Mucosa of rectum (tissue), 2 donors: ENCODE results near the gene EFL1.

Source experiments
- H3K27ac ChIP-seq, 2 donors: one replicate each; pipeline ENCODE4 v1.7.0; 2013; ENCODE audit warnings: inconsistent platforms in 2 of 2, low read depth in 2 of 2, low read length in 2 of 2
- H3K27me3 ChIP-seq, 2 donors: one replicate each; pipeline ENCODE4 v1.7.0; 2013; ENCODE audit warnings: low read length in 2 of 2; ENCODE audit not compliant: control insufficient read depth in 2 of 2, insufficient read depth in 2 of 2
- H3K36me3 ChIP-seq, 2 donors: one replicate each; pipeline ENCODE4 v1.7.0; 2013; ENCODE audit warnings: low read length in 2 of 2; ENCODE audit not compliant: control insufficient read depth in 2 of 2, insufficient read depth in 2 of 2
- H3K4me1 ChIP-seq, 2 donors: one replicate each; pipeline ENCODE4 v1.7.0; 2013; ENCODE audit warnings: low read length in 2 of 2, mild to moderate bottlenecking in 1 of 2; ENCODE audit not compliant: control insufficient read depth in 2 of 2, insufficient read depth in 2 of 2
- H3K4me3 ChIP-seq, 2 donors: one replicate each; pipeline ENCODE4 v1.7.0; 2013; ENCODE audit warnings: low read length in 2 of 2
- H3K9ac ChIP-seq, 2 donors: one replicate each; pipeline ENCODE4 v1.7.0; 2013; ENCODE audit warnings: low read length in 2 of 2, low read depth in 1 of 2, mild to moderate bottlenecking in 1 of 2
- H3K9me3 ChIP-seq, 2 donors: one replicate each; pipeline ENCODE4 v1.7.0; 2013; ENCODE audit warnings: low read length in 2 of 2; ENCODE audit not compliant: control insufficient read depth in 2 of 2
- donor health status: healthy.
- donor health status: Normal muscosa, but diverticular disease.

EFL1 gene

GRCh38 chr15:82113106-82113715 is 149.3 kb downstream of the EFL1 start:
- Histone ChIP-seq H3K4me3 (no peak overlapping the region), H3K4me1 (no peaks in the 10 kb centered on the region)

GRCh38 chr15:82111918-82112317 is 150.6 kb downstream of the EFL1 start:
- Histone ChIP-seq H3K27ac (no peak overlapping the region), H3K27me3 (no peaks in the 10 kb centered on the region), H3K4me1 (no peaks in the 10 kb centered on the region), H3K36me3 (no peaks in the 10 kb centered on the region), H3K4me3 (no peak overlapping the region), H3K9me3 (no peaks in the 10 kb centered on the region), H3K9ac (no peak overlapping the region)

More at GRCh38 chr15:82113106-82113715, 149.3 kb downstream of the EFL1 start:
- no peaks in the 10 kb centered on the region for H3K36me3 ChIP-seq
- no peak overlapping the region for H3K9ac ChIP-seq
- no peaks in the 10 kb centered on the region for H3K27me3 ChIP-seq
- no peaks in the 10 kb centered on the region for H3K9me3 ChIP-seq
- H3K27ac ChIP-seq = no peak overlapping the region

- H3K36me3 ChIP-seq = no peaks in the 10 kb centered on the region
- H3K27ac ChIP-seq = no peak overlapping the region
- no peaks in the 10 kb centered on the region for H3K4me1 ChIP-seq
- H3K4me3 ChIP-seq = no peak overlapping the region
- no peak overlapping the region for H3K9ac ChIP-seq
- no peaks in the 10 kb centered on the region for H3K9me3 ChIP-seq
- H3K27me3 ChIP-seq = no peaks in the 10 kb centered on the region
These were observed 152.4 kb downstream of the EFL1 start for GRCh38 chr15:82110144-82110543.

GRCh38 chr15:82108489-82109078 is 153.9 kb downstream of the EFL1 start:
- no peaks in the 10 kb centered on the region for H3K27me3 ChIP-seq
- H3K4me3 ChIP-seq = no peak overlapping the region
- no peak overlapping the region for H3K9ac ChIP-seq
- no peaks in the 10 kb centered on the region for H3K36me3 ChIP-seq
- no peaks in the 10 kb centered on the region for H3K9me3 ChIP-seq
- H3K27ac ChIP-seq = no peak overlapping the region
- H3K4me1 ChIP-seq = no peaks in the 10 kb centered on the region

DNA sequence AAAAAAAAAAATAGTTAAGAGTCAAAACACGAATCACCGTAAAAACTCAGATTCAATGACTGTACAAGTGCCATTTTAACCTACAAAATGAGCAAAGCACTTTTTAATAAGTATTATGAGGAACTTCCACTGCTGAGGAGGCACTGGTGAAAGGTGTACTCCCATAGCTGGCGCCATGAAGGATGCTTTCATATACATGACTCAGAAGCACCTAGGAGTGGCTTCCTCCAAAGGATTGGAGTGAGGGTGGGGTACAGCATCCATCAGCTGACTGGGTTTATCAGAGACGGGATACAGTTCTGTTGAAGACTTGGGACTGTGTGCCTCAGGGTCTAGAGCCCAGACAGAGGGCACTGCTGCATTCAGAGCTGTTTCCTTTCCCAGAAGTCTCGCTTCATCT is 155.9 kb downstream of the EFL1 start:
- no peak overlapping the region for H3K9ac ChIP-seq
- no peaks in the 10 kb centered on the region for H3K9me3 ChIP-seq
- H3K27me3 ChIP-seq = no peaks in the 10 kb centered on the region
- no peaks in the 10 kb centered on the region for H3K36me3 ChIP-seq
- H3K27ac ChIP-seq = no peak overlapping the region
- H3K4me3 ChIP-seq = no peak overlapping the region
- no peaks in the 10 kb centered on the region for H3K4me1 ChIP-seq

DNA sequence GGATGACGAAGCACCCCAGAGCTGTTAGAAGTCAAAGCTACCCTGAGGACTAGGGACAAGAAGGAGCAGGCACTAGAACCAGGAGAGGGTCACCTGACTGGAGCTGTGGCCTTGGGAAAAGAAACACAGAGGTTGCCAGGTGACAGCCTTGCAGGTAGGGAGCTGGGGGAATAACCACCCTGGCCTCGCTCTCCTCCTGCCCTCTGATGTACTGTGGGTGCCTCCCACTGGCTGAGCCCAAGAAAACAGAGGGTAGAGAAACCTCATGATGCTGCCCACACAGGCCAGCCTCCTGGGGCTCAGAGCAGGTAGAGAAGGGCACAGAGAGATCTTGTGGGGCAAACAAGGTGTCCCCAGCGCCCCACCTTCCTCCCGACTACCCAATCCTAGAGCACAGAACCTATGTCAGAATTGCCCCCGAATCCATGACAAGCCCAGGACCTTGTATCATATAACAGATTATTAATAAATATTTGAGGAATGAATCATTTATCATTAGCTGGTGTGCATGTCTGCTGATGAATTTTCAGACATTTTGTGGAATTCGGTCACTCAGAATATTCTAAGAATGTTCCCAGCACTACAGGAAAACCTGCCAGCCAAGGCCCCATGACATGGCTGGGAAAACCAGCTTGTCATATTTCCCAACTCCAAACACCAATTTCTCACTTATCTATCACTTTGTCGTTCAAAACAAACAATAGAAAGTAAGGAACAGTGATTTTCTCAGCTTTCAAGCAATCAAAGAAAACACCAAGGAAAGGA is 156.9 kb downstream of the EFL1 start:
- Histone ChIP-seq H3K4me1 (no peaks in the 10 kb centered on the region), H3K36me3 (no peaks in the 10 kb centered on the region), H3K9ac (no peak overlapping the region), H3K4me3 (no peak overlapping the region), H3K27me3 (no peaks in the 10 kb centered on the region), H3K27ac (no peak overlapping the region), H3K9me3 (no peaks in the 10 kb centered on the region)

DNA sequence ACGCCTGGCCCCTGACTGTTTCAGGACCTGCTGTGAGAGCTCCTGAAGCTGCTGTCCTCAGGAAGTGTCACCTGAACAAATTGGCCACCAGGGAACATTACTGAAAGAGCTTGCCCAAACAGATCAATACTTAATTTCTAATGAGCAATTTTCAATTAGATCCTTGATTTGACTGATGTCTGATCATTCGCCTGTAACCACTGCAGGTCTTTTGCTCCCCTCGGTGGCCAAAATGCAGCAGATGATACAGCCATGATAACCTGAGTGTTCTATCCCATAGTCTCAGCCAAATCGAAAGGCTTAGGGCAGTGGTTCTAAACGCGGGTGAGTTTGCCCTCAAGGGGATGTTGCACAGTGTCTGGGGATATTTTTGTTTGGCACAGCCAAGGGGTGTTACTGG is 159.1 kb downstream of the EFL1 start:
- Histone ChIP-seq H3K27me3 (no peaks in the 10 kb centered on the region), H3K4me3 (no peak overlapping the region), H3K4me1 (no peaks in the 10 kb centered on the region), H3K9me3 (no peaks in the 10 kb centered on the region), H3K36me3 (no peaks in the 10 kb centered on the region), H3K9ac (no peak overlapping the region), H3K27ac (no peak overlapping the region)

GRCh38 chr15:82100111-82100929 is 162.2 kb downstream of the EFL1 start:
- H3K36me3 ChIP-seq = no peaks in the 10 kb centered on the region
- no peaks in the 10 kb centered on the region for H3K9me3 ChIP-seq
- H3K27ac ChIP-seq = no peak overlapping the region
- H3K27me3 ChIP-seq = no peaks in the 10 kb centered on the region
- H3K4me3 ChIP-seq = no peak overlapping the region
- H3K4me1 ChIP-seq = no peaks in the 10 kb centered on the region
- no peak overlapping the region for H3K9ac ChIP-seq

GRCh38 chr15:82098674-82099073 is 163.9 kb downstream of the EFL1 start:
- no peaks in the 10 kb centered on the region for H3K27me3 ChIP-seq
- H3K9ac ChIP-seq = no peak overlapping the region
- H3K36me3 ChIP-seq = no peaks in the 10 kb centered on the region
- H3K4me3 ChIP-seq = no peak overlapping the region
- H3K4me1 ChIP-seq = no peaks in the 10 kb centered on the region
- H3K9me3 ChIP-seq = no peaks in the 10 kb centered on the region
- no peak overlapping the region for H3K27ac ChIP-seq

- Histone ChIP-seq H3K9ac (no peak overlapping the region), H3K27me3 (no peaks in the 10 kb centered on the region), H3K4me1 (no peaks in the 10 kb centered on the region), H3K4me3 (no peak overlapping the region), H3K36me3 (no peaks in the 10 kb centered on the region), H3K9me3 (no peaks in the 10 kb centered on the region), H3K27ac (no peak overlapping the region)
These were observed 166.7 kb downstream of the EFL1 start for GRCh38 chr15:82095803-82096202.
